T1000 (cell line): ENCODE measurements around the gene ALCAM.

Experiments used
- DNase-seq: peaks from one replicate; lab custom pipeline; 2025; ENCODE audit warnings: mixed read lengths; lab: John Stamatoyannopoulos, UW

Gene ALCAM

DNA sequence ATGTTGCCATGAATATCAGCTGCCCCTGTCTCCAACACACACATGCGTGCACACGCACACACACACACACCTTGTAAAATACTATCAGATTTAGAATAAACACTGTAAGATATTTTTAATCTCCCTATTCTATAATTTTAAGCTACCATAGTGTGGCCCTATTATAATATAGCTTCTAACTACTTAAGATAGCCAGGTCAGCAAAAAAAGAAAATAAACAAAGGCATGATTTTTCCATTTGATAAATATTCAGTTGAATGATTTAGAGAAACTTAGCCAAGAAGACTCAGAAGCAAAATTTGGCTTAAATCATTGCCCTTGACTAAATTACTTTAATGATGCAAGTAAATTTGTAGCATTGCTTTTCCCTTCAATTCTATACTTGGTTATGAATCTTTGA lies 162.2 kb downstream of the ALCAM start:
- DNase-seq = no peak

DNA sequence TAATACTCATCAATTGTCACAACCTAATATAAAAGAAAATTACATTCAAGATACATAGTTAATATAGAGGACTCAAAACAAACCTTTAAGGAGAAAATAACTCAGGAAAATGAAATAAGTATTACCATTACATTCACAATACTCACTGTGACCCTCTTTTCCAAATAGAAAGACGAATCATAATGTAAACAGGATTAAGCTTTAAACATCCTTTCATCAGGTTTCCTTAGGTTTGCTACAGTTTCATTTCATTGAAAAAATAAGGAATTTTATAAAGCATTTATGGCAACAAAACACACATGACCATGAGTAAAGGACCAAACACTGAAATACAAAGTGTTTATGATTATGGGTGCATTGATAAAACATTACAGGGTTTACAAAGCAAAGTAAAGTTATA lies 162.7 kb downstream of the ALCAM start:
- DNase-seq = no peak

DNA sequence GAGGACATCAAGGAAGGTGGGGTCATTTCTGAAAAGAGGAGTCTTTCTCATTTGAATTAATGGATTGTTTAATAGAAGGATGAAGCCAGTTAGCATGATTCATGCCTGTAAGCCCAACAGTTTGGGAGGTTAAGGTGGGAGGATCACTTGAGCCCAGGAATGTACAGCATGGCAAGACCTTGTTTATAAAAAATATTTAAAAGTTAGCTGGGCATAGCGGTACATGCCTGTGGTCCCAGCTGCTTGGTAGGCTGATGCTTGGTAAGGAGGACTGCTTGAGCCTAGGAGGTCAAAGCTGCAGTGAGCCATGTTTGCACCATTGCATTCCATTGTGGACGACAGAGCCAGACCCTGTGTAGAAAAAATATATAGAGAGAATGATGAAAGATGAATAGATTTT lies 165.5 kb downstream of the ALCAM start:
- no peak for DNase-seq

DNA sequence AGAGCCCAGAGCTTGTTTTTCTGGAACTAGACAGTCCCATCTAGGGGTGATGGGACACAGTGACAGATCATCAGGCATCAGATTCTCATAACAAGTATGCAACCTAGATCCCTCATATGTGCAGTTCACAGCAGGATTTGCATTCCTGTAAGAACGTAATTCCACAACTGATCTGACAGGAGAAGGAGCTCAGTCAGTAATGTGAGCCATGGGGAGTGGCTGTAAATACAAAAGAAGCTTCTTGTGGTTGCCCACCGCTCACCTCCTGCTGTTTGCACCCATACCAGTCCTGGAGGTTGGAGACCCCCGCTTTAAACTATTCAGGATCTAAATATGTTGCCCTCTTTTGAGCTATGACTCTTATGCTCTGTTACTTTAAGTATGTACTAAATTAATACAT lies 167.3 kb downstream of the ALCAM start:
- DNase-seq = no peak

DNA sequence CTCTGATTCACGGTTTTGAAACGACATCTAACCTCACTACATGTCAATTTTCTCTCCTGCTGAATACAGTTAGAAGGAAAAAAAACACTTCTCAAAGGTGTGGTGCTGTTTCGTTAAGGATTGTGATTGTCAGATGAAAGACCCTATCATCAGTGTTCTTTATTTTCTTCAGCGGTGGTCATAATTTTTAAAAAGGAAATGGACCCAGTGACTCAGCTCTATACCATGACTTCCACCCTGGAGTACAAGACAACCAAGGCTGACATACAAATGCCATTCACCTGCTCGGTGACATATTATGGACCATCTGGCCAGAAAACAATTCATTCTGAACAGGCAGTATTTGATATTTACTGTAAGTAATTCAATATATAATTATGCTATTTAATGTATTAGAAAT lies 167.8 kb downstream of the ALCAM start:
- no peak for DNase-seq

DNA sequence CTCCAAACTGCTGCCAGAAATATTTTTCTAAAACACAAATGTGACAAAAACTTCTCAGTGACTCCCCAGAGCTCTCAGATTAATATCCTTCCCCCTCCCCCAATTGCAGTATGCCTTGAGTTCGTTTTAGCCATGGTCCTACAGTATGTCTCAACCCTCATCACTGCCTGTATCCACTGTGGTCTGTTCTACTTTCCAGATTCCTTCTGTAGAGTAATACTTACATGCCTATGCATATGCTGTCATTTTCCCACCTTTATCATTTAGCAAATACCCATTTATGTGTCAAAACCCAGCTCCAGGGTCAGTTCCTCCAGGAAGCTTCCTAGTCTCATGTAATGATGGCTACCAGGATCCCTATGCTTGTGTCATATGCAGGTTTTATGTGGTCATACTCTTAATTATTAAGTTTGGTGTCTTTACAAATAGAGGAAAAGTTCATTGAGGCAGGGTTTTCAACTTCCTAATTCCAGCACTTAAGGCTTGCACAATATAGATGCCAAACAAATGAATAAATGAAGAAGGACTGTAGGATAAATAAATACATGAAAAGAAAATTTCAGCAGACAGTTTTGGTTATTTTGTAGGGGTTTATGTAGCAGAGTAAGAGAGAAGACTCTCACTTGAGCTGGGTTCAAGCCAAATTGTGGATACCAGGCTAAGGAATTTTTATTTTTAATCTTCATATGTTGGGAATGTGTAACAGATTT lies 170.8 kb downstream of the ALCAM start:
- DNase-seq = no peak

DNA sequence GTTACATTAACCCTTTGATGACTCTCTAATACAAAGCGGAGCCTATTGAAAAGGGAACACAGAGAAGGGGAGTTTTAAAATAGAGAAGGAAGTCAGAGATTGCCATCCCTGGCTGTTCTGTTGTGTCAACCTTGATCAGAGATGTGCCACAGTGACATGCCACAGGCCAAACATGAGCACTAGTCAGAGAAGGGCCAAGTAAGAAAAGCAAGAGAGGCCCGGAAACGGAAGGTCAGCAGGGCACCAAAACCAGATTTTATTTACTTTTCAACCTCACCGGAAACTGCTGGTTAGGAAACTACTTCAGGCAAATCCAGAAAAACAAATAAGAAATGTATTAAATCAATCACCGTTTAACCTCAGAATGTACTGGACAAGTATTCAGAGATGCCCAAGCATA lies 171.8 kb downstream of the ALCAM start:
- no peak for DNase-seq

DNA sequence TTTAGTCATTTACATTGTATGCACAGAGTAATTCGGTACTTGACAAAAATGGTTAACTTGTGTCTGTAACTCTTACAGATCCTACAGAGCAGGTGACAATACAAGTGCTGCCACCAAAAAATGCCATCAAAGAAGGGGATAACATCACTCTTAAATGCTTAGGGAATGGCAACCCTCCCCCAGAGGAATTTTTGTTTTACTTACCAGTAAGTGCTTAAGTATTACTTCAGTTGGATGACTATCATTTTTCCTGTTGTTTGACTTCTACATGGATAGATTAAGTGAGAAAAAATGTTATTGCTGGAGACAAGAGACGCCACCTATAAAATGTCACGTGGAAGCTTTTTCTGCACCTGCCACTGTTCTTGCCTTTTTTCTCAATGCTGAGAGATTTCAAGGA lies 173.2 kb downstream of the ALCAM start:
- no peak for DNase-seq

DNA sequence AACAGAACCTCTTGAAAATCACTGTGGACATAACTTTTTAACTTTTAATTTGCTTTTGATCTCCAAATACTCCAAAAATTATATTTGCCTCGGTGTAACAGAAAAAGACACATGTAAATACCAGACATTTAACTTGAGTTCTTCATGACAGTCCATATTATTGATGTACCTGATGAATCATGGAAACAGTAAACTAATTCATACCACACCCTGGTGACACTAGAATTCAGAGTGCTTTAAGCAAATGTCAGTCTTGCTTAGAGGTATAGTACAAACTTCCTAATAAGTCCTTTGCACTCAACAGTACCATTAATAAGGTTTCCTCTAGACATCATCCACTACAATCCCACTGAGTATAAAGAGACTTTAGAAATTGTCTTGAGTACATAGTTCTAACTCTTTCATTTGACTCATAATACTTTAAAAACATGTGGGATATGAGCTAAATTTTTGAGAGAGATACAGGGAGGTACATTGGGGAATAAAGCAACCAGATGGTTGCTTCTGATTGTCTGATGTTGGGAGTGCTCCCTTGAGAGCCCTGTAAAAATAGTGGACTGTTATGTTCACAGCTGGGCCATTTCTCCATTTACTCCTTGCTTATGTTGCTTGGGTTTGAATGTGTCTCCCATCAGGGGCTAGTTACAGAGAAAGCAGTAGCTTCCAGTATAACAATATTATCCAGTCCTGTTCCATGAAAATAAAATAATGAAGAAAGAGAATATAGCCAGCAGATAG lies 175.7 kb downstream of the ALCAM start:
- no peak for DNase-seq

DNA sequence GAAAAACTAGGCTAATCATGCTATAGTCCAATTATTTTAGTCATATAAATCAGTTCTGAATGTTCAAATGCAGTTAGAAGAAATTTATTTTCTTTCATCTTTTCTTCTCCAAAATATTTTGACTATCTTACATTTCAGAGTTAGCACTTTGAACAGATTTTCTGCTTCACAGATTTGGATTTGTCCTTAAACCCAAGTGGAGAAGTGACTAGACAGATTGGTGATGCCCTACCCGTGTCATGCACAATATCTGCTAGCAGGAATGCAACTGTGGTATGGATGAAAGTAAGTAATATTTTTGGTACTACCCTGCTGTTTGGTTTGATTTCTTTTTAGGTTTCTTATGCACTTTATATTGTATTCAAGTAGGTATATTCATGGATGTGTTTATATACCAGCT lies 178.3 kb downstream of the ALCAM start:
- DNase-seq = no peak

DNA sequence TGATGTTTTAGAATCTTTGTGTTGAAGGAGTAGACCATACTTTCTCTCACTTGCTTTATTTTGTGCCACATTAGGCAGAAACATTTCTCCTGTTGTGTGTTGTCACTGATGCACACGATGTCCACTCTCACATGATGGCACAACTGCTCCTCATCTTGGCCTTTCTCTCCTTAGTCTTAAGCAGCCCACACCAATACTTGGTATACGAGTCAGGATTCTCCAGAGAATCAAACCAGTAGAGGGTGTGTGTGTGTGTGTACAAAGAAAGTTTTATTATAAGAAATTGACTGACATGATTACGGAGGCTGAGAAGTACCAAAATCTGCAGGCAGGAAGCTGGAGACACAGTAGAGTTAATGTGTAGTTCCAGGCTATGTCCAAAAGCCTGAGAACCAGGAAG lies 187.1 kb downstream of the ALCAM start:
- DNase-seq = no peak

DNA sequence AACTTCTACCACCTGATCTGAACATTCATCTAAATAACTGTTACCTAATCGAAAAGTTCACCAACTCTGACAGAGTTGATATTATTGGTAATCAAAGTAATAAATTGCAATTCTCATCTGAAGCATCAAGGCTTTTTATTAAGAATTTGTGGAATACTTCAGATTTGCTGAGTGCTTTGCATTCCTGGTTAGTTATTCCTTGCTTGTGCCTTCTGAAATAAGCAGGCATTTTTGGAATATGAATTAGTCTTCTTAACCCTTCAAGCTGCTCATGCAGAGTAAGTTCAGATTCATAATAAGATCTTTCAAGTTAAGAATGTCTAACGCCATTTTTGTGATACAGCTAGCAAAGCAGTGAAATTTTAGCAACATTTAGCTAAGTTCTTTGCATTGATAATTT lies 188.5 kb downstream of the ALCAM start:
- no peak for DNase-seq

DNA sequence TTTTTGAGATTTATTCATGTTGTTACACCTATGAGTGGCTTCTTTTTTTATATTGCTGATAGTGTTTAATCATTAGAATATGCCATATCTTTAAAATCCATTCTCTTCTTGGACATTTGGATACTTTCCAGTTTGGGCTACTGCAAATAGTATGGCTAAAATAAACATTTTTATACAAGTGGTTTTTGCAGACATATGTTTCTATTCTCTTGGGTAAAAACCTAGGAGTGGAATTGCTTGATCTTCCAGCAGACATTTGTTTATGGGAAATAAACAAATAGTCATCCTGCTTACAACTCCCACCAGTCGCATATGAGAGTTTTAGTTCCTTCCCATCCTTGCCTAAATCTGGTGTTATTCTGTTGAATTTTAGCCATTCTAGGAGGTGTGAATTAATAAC lies 193.1 kb downstream of the ALCAM start:
- no peak for DNase-seq

DNA sequence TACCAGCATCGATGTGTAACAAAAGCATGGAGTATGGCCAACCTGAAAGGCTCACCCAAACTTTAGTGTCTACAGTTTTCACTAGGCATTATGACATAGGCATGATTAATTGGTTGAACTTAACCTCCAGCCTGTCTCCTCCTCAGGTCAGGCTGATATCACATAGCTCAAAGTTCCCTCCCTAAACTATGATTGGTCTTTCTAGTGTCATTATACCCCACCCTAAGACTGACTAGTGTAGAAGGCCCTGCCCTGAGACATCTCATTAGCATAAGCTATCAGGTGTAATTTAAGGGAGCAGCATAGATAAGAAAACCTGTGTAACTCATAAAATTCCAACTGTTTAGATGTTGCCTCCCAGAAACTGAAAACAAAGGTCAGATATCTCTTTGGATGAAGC lies 195.2 kb downstream of the ALCAM start:
- DNase-seq = no peak

DNA sequence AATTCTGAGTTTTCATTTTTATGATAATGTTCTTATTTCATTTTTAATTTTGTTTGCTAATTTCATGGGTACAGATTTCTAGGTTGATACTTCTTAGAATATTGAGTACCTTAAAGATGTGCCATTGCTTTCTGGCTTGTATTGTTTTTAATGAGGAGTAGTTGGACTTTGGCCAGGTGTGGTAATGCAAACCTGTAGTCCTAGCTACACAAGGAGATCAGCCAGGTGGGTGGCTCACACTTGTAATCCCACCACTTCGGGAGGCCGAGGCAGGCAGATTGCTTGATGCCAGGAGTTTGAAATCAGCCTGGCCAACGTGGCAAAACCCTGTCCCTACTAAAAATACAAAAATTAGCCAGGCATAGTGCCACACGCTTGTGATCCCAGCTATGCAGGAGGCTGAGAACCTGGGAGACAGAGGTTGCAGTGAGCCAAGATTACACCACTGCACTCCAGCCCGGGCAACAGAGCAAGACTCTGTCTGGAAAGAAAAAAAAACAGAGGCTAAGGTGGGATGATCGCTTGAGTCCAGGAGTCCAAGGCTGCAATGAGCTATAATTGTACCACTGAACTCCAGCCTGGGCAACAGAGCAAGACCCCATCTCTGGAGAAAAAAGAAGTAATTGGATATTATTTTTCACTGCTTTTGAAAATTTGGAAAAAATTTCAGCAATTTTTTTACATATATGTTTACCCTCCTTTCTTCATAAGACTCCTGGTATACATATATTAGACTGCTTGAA lies 198.0 kb downstream of the ALCAM start:
- DNase-seq = no peak

DNA sequence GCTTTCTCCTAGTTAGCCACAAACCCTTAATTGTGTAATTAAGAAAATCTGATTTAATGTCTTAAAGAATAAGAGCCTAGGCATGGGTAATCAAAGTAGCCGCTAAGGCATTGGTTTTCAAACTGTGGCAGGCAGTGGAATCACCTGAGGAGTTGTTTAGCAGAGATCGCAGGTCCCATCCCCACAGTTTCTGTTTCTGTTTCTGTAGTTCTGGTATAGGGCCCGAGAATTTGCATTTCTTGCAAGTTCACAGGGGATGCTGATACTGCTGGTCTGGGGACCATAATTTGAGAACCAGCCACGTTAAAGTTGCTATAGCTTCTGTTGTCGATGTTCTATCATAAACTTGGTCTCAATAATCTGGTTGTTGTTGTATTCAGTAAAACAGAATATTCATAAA lies 204.3 kb downstream of the ALCAM start:
- no peak for DNase-seq

DNA sequence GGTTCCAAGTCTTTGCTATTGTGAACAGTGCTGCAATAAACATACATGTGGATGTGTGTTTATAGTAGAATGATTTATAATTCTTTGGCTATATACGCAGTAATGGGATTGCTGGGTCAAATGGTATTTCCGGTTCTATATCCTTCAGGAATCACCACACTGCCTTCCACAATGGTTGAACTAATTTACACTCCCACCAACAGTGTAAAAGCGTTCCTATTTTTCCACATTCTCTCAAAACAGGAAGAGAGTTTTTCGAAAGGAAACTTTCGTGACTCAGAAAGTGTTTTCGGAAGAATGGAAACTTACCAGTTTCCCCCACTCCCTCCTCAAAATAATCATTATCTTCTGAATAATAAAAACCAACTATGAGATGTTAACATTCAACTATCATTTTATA lies 205.8 kb downstream of the ALCAM start:
- no peak for DNase-seq

DNA sequence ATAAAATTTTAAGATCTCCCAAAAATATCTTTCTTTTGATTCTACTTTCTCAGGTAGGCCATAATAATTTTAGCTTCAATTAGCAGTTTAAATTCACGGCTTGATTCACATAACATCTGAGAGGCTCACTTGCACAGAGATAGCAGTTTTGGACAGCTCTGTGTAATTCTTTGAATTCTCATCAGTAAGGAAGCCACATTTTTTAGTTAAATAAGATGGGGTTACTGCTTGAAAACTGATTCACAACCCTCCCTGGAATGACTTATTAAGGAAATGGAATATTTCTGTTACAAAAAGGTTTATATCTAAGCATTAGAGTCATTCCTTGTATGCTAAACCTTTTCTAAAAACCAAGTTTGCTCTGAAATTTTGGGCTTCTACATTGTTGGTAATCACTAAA lies 212.7 kb downstream of the ALCAM start:
- DNase-seq = no peak

DNA sequence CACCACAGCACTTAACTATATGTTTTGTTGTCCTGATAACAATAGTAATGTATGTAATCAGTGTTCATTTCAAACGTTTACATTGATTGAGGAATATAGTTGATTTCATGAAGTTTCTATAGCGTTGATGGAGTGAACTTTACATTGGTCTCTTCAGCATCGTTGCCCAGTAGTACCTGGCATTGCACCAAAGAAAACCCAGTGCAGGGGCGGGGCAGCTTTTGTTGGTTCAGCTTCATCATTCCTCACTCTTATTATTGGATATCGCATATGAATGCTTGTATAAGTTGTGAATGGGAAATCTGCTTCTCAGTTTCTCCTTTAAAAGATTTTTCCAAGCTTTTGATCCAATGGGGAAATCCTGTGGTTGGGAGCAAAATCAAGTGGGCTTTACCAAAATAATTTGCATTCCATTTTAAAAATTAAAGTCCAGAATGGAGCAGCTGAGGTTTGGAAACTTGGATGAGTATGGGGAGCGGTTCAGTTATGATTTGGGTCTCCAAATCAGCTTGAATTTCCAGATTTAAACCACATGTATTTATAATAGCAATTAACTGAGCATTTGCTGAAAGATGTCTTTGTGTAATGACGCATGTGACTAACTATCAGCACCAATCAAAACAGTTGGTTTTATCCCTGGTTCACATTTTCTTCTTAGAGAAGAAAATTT lies 213.7 kb downstream of the ALCAM start:
- DNase-seq = no peak

DNA sequence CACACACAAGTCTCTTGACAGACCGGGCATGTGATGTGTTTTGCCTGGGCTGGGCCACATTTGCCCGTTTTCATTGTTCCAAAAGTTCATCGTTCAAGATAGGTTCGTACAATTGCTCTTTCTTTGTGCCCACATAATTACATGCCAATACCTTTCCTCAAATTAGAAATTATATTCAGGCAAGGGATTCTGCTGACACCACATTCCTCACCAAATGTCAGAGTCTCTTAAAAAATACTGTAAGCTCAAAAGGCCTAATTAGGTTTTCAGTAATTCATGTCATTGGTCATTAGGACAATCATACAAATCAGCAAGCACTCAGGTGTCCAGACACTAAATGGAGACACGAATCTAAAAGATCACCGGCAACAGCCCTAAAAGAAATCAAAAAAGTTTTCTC lies 215.3 kb downstream of the ALCAM start:
- DNase-seq = no peak

DNA sequence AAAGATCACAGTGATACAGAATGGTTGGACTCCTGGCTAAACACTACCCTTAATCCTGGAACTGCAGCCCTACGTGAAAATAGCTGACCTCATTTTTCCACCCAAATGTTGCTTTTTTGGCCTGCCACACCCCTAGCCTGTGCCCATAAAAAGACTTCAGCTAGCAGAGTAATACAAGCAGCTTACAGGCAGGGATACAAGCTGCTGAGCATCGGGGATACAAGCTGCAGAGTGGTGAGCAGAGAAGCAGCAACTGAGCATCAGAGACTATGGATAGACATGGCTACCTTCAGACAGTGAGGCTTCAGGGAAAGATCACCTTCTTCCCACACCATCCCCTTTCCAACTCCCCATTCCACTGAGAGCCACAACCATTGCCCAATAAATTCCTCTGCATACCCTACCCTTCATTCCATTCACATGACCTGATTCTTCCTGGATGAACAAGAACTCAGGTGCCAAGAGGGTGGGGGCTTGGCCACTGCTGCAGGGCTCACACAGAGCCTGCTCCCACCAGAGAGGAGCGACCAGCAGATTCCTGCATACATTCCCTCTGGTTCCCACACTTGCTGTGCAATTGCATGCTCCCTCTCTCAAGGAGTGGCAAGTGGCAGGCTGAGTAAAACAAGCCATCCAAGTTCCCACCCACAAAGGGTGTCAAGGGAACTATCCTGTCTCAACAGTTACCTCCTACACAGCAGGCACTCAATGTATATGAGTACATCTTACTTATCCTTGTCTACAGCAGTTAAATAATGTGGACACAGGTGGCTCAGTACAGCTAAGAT lies 217.5 kb downstream of the ALCAM start:
- DNase-seq = no peak

DNA sequence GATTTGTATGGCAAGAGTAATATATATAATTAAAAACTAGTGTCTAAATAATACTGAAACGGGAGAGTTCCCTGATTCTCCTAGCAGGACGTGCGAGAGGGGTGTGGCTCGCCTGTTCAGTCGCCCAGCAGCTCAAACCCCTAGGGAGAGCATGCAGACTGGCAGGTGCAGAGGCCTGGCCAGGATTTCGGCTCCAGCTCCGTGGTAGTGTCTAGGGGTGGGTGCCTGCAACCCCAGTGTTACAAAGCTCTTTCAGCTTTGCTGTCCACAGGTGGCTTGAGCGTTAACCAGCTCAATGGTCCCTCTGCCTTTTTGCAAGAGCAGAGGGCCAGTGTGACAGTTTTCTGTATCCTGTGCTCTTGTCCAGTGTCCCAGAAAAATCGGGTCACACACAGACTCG lies 226.6 kb downstream of the ALCAM start:
- DNase-seq = no peak
